ENCODE data around the gene KLHDC7B. TPM values are rescaled to one million over a fixed set of nuclear protein-coding genes. Genes with fewer than 3 reads are reported as not detected.

KLHDC7B gene
- total RNA-seq, 2 donors from 2014 or later = 0.14 to 0.28 TPM

DNA sequence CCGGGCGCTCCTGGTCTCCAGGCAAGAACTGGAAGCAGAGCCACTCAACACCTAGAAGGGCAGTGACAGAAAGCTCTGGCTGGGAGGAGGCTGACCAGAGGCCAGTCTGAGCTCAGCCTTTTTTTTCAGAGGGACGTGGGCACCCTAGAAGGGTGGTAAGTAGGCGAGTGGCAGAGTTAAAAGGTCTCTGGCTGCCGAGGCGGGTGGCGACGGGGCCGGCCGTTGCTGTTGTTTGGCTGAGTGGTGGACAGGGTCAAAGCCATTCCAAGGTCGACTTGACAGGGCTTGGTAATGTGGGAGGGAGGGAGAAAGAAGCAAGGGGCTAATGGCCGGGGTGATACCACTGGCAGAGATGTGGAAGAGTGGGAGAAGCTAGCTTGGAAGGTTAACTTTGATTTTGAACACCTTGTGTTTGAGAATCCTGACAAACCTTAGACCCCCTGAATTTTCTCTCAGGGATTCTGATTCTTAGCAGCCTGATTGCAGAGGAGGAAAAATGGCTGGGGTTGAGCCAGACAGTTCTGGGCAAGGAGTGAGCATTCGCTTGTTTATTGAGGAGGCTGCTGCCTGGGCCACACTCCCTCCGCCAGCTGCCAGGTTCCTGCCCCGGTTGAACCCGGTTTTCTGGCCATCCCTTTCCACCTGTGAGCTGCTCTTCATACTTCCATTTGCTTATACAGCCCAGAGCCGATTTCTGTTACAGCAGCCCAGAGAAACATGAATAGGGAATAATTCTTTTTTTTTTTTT is 17.9 kb downstream of the KLHDC7B start:
- no peak for DNase-seq (ENCODE audit: low spot score)
- intact Hi-C loops (cut with DNase I) = no loop called here

DNA sequence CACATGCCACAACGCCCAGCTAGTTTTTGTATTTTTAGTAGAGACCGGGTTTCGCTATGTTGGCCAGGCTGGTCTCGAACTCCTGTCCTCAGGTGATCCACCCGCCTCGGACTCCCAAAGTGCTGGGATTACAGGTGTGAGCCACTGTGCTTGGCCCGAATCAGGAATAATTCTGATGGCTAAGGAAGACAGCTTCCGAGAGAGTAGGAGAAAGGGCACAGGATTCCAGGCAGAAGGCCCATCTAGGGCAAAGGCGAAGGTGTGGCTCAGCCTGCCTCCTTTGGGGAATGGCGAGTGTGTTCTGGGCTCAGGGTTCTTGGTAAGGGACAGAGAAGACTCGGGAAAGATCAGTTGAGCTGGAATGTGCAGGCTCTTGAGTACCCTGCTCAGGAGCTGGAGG is 18.6 kb downstream of the KLHDC7B start:
- no peak for DNase-seq (ENCODE audit: low spot score)
- intact Hi-C loops (cut with DNase I) = no loop called here

DNA sequence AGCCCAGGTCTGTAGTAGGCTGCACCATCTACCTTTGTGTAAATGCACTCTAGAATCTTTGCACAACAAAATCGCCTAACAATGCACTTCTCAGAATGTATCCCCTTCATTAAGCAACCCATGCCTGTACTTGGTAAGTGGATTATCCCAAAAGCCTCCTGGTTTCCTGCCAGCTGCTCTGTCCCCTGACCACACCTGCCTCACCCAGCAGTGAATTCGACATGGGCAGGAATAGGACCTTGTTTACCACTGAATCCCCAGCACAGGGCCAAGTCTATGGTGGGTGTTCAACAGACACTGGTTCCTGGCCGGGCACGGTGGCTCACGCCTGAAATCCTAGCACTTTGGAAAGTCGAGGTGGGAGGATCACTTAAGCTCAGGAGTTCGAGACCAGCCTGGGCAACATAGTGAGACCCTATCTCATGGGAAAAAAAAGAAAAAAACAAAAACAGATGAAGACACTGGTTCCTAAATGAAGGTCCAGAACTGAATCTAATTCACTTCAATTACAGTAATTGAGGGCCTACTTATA is 22.1 kb downstream of the KLHDC7B start:
- intact Hi-C loops (cut with DNase I) = no loop called here

DNA sequence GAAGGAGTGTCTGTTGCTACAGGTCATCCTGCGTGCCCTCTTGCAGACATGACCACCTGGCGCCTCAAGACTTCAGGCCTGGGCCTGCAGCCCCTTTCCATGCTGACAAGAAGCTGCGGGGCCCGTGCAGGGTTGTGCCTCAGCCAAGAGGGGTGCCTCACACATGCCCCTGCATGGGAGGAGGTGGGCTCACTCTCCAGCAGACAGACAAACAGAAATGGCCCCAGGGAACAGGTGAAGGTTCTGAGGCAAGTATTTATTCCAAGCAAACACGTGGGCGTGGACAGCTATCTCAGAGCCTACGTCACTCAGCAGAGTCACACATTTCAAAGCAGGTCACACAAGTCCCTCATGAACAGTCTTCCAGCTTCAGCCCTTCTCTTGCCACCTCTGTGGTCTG is 22.9 kb downstream of the KLHDC7B start:
- intact Hi-C loops (cut with DNase I) = no loop called here
- DNase-seq (ENCODE audit: low spot score) = peak; percentile 73

More for the DNA sequence above, 22.1 kb downstream of the KLHDC7B start:
- DNase-seq (ENCODE audit: low spot score) = no peak

DNA sequence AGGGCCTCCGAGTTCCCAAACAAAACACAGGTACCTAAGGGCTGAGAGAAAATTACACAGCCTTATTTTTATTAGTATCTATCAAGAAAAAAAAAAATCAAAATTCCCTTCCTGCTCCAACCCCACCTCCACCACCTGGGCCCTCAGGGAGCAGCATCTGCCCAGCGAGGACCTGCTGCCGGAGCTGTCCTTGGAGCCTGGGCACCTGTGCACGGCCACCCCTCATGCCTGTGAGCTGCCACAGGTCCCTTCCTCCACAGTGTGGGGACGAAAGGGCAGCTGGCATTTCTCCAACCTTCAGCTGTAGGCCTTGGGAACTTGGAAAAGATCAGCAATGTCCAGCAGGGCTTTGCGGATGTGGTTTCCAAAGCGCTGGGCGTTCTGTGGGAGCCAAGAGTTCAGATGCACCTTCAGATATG is 23.4 kb downstream of the KLHDC7B start:
- intact Hi-C loops (cut with DNase I) = no loop called here
- DNase-seq (ENCODE audit: low spot score) = peak; percentile 70

DNA sequence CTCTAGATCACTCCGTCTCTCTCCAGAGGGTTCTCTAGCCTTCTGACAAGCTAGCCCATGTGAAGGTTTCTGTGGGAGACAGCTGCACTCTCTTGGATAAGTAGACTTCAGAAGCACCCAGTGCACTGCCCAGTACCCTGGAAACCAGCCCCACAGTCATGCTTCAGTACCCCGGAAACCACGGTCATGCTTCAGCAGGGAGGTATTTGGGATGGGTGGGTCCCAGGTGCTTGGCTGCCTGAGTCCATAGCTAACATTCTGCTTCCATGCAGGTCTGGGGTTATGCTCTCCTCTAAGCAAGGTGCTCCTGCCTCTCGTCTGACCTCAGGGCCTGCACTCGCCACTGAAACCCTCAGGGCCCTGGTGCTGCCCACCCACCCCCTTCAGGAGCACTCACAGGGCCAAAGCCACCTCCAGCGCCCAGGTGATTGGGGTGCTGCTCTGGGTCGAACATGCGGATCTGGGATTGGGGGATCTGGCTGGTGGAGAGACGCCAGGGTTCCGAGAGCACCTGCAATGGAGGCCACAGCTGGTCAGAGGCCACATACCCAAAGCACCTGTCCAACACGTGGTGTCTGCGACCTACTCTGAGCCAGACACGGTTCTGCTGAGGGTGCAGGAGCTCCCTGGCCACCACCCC is 24.3 kb downstream of the KLHDC7B start:
- intact Hi-C loops (cut with DNase I) = no loop called here
- peak; percentile 62 for DNase-seq (ENCODE audit: low spot score)

DNA sequence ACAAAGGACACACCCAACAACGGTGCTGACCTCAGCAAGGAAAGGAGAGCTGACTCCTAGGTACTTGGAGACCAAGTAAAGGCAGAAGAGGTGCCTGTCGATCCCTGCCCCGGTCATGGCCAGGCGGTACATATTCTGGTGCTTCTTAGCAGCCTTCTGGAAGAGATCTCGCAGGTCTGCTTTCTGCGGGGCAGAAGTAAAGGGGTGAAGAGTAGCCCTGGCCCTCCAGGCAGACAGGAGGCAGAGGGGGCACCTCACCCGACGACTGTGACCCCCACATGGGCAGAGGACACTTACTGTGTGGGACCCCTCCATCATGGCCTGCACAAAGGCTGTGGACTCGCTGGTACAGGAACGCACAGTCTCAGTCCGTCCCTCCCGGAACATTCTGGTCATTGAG is 25.2 kb downstream of the KLHDC7B start:
- DNase-seq (ENCODE audit: low spot score) = peak; percentile 58
- intact Hi-C loops (cut with DNase I) = no loop called here

DNA sequence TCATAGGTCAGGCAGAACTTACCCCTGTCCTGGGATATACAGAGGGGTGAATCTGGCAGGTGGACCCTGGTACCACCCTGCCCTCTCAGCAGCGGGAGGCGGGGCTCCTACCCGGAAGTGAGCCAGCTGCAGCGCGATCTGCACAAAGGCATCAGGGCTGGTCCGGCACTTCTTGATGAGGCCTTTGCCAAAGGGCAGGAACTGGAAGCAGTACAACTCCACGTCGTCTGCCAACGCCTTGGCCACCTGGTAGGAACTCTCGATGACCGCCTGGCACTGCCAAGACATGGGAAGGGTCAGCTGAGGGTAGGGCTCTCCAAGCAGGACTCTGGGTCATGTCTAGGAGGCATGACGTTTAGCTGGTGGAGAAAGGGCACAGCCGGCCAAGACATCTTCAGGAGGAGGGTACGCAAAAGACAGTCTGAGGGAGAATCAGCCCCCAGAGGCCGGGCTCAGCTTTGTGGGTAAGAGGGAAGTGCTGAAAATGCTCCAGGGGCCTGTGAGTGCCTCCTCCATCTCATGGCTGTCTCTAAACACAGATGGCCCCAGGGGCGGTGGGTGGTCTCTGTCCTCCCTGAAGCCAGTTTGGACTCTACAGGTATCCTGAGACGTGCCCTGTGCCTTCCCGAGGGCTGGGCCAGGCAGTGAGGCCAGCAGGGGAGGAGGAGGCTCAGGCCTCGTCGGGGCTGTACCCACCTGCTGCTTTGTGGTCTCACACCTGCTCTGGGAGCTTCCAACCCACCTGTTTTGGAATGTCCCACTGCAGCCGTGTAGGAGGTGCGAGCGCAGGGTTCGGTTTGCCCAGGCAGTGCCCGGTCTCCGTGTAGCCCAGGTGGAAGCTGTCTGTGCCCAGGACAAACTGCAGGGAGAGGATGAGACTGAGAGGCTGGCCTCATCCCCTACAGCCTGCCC is 25.8 kb downstream of the KLHDC7B start:
- peak; percentile 74 for DNase-seq (ENCODE audit: low spot score)
- intact Hi-C loops (cut with DNase I) = no loop called here

DNA sequence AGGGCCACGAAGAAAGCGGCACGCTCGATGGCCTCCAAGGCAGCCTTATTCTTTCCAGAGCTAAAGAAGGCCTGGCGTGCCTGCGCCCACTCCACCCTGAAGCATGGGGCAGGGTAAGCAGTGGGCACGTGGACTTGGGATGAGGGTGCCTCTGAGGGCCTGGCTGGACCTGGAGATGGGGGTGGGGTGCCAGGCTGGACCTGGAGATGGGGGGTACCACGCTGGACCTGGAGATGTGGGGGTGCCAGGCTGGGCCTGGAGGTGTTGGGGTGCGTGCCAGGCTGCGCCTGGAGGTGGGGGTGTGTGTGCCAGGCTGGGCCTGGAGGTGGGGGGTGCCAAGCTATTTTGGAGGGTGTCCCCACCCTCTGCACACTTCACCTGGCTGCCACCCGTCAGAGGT is 27.3 kb downstream of the KLHDC7B start:
- peak; percentile 59 for DNase-seq (ENCODE audit: low spot score)
- intact Hi-C loops (cut with DNase I) = no loop called here

DNA sequence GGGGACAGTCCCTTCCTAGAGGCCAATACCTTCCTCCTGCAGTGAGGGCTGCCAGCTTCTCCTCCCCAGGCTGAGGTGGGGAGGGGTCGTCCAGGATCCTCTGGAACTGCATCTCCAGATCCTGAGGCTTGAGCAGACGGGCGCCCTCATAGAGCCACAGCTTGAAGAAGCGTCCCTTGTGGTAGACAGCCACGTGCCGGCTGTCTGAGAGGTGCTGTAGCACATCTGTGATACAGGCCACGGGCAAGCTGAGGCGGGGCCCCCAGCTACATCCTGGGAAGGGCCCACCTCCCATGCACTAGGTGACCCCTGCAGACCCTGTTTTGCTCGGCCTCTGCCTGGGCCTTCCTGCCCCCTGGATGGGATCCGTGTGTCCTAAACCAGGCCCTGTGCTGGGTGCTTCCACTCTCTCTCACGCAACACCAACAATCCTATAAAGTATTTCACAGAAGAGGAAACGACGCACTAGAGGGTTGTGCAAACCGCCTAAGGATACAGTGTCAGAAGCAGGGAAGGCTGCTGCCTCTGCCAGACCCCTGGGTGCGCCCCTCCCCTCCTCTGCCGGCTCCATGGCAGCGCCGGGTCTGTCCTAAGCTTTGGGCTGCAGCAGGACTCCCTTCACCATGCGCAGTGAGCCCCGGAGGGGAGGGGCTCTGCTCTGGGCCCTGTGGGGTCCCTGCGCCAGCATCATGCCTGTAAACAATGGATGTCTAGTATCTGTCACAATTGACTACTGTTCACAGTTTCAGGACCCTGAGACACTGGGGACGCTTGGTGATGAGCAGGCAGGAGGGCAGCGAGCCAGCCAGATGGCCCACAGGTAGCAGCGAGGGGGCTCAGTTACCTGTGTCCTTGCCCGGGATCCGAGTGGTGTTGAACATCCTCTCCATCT is 28.0 kb downstream of the KLHDC7B start:
- DNase-seq (ENCODE audit: low spot score) = peak; percentile 49
- intact Hi-C loops (cut with DNase I) = no loop called here

DNA sequence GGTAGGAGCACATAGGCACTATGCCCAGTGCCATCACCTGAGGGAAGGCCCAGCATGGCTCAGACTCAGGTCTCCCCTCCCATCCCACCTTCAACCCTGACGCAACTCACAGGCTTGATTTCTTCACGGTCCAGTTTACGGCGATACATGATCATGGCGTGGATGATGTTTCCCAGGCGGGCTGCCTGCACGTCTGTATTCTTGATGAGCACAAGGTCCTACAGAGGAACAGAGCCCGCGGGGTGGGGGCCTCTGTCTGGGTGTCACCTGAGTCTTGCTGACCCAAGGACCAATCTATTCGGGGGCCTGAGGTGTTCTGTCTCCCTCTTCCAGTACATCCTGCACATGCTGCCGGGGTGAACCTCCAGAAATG is 28.7 kb downstream of the KLHDC7B start:
- peak; percentile 55 for DNase-seq (ENCODE audit: low spot score)
- intact Hi-C loops (cut with DNase I) = no loop called here

DNA sequence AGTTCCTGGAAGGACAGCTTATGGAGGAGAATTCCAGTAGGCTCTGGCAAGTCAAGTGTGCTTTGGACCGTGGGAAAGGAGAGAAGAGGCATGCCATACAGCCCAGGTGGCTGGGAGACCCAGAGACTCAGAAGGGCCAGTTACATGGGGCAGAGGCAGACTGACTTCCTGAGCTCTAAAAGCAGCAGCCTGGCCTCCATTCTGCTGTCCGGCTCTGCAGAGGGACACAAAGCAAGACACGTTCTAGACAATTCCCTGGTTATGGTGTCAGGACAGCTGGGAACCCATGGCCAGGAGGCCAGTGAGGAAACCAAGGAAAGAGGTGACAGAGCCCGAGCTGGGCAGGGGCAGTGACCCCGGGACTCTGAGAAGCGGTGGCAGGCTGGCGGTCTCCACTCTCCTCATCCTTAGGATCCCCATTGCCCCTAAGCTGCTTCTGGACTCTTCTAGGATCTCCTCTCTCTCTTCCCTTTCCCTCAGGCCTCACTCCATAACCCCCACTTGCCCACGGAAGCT is 29.8 kb downstream of the KLHDC7B start:
- peak; percentile 52 for DNase-seq (ENCODE audit: low spot score)
- intact Hi-C loops (cut with DNase I) = no loop called here

DNA sequence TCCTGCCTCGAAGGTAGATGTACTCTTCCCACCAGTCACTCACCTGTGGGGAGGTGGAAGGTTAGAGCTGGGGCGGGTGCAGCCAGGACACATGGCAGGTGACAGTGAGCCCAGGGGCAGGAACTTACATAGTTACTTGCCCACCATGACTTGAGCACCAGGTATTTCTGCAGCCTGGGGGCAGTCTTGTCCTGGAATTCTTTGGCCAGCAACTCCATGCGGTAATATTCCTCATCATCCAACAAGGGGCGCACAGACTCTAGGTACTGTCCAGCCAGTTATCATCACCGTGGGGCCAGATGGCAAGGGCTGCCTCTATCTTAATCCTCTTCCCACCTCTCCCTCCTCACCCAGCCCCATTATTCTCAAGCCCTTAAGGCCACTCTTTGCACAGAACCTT is 30.4 kb downstream of the KLHDC7B start:
- DNase-seq (ENCODE audit: low spot score) = peak; percentile 43
- intact Hi-C loops (cut with DNase I) = no loop called here

DNA sequence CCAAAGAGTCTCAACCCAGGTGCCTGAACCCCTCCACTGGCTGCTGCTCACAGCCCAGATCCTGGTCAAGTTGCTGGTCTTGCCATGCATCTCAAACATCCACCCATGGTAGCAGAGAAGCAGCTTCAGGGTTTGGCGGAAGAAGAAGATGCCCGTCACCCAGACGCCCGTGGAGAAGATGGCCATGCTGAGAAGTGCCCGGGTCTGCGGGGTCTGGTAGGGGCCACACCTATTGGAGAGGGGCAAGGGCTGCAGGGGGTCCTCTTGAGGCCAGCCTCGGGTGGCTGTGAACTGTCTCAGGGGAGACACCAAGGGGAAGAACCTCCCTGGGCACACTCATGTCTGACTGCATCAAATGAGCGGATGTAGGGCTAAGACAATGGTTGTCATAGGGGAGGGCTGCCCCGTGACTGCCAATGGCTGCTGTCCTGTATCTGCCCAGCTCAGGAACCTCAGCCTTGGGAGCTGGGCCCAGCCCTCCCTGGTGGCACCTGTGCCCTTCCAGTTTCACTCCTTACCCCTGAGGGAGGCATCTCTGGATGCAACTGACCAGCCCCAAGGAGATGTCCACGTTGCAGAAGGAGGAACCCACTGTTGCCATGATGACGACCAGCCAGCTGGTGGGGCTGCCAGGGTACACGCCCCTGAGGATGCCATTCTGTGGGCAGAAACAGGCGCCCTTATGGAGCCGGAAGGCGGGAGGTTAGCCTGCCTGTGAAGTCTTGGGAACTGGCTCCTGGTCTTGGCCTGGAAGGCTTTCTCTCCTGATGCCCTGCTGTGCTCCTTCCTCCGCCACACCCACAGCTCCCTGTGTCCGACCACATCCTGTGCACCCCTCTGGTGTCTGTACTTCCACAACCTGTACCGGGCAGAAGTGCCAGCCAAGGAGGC is 31.4 kb downstream of the KLHDC7B start:
- intact Hi-C loops (cut with DNase I) = no loop called here
- peak; percentile 67 for DNase-seq (ENCODE audit: low spot score)

DNA sequence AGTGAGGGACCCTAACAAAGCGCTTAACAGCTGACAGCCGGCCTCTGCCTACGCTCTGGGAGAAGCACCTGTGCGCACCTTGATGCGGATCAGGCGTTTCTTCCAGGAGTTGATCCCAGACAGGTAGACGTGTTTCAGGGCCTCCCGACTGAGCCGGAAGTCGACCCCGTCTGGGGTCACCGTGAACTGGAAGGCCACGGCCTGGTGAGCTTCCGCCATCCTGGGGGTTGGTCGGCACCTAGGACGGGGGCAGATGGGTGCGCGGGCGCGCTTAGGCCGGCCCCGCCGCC is 31.9 kb downstream of the KLHDC7B start:
- intact Hi-C loops (cut with DNase I) = no loop called here
- DNase-seq (ENCODE audit: low spot score) = peak; percentile 66

DNA sequence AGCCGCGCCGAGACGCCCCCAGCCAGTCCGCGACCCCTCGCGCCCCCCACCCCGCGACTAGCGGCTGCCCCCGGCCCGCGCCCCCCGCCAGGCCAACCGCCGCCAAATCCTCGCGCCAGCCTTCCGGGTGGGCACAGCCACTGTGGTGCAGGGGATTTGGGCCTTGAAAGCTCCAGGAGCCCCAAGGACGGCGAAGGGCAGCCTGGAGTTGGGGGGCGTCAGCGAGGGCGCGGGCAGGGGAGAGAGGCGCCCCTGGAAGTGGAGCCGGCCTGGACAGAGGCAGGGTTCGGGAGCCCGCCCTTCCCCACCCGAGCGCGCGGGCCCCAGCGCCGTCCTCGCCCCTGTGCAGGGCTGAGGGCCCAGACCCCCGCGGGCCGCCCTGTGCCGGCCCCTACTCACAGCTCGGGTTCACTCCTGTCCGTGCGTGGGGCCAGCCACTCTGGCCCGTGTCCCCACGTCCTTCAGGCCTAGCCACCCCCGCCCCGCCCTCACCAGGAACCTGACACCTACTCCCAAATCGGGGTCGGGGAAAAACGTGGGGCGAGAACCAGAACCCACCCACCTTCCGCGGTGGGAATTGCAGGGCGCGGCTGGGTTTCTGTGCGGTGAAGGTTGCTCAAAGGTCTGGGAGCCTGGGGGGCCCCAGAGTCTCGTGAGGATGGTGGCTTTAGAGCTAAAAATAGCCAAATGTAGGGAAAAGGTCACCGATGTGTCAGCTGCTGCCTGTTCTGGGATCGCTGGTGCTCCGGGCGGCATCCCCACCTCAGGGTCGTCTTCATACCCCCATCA is 32.5 kb downstream of the KLHDC7B start, which contains the start of gene CPT1B:
Gene CPT1B, minus strand, starts transcription at position 441 of the 789 bp plus-strand sequence. CDS start 512 bp downstream, outside the sequence.
- intact Hi-C loops (cut with DNase I) = no loop called here
- DNase-seq (ENCODE audit: low spot score) = peak; percentile 80

DNA sequence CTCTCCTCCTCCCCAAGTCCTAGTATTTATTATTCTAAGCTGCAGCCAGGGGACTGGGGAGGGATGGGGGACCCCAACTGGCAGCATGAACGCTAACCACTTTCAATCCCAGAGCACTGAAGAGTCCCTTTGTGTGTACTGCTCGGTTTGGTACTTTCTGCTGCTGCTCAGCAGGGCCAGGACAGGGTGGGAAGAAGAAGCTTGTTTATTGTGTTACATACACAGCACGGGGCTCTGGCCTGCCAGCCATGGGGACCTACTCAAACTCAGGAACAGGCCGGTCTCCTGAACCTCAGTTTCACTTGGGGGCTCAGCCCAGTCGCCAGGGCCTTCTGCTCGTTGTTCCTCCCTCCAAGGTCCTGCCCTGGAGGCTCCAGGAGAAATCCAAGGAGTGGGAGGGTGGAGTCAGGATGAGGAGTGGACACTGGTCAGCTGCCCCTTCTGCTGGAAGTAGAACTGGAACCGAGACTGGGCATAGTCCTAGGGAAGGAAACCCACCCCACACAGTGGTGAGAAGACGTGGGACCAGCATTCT is 33.1 kb downstream of the KLHDC7B start:
- intact Hi-C loops (cut with DNase I) = no loop called here
- DNase-seq (ENCODE audit: low spot score) = no peak
